Muscle of arm (tissue), 12 donors: ENCODE data around the gene B4GALT5. TPM values are rescaled to one million over a fixed set of nuclear protein-coding genes. Genes with fewer than 3 reads are reported as not detected.

Experiments
- DNase-seq: peaks from one replicate; pipeline ENCODE4 v3.0.0-alpha.2; 2013
- polyA plus RNA-seq, 12 donors: library from polyadenylated mRNA; unstranded; fragments of 120-200 nt; gene quantifications; one replicate each; pipeline ENCODE4 v1.2.1, GENCODE V29; 2013; ENCODE audit not compliant: insufficient read length in 12 of 12

B4GALT5 gene
- polyA plus RNA-seq, 12 donors = 30.5 to 148 (median 36.2) TPM

- no peak for DNase-seq
Measured at GRCh38 chr20:49663112-49663511, 50.6 kb downstream of the B4GALT5 start.

GRCh38 chr20:49661560-49662329, 51.9 kb downstream of the B4GALT5 start:
- no peak for DNase-seq

GRCh38 chr20:49660912-49661311, 52.8 kb downstream of the B4GALT5 start:
- DNase-seq = no peak

GRCh38 chr20:49659056-49659455, 54.6 kb downstream of the B4GALT5 start:
- DNase-seq = no peak

- DNase-seq = no peak
Measured at GRCh38 chr20:49658508-49658907, 55.2 kb downstream of the B4GALT5 start.

- peak; percentile 71 for DNase-seq
Measured at GRCh38 chr20:49657118-49657901, 56.4 kb downstream of the B4GALT5 start.

- no peak for DNase-seq
Measured at GRCh38 chr20:49656304-49656703, 57.4 kb downstream of the B4GALT5 start.

GRCh38 chr20:49653925-49654434, 59.7 kb downstream of the B4GALT5 start:
- DNase-seq = no peak

- DNase-seq = no peak
Measured at GRCh38 chr20:49649672-49650071, 64.0 kb downstream of the B4GALT5 start.

- no peak for DNase-seq
Measured at GRCh38 chr20:49647550-49647949, 66.1 kb downstream of the B4GALT5 start.

- DNase-seq = no peak
Measured at GRCh38 chr20:49646528-49646927, 67.2 kb downstream of the B4GALT5 start.

GRCh38 chr20:49646126-49646525, 67.6 kb downstream of the B4GALT5 start:
- no peak for DNase-seq

GRCh38 chr20:49644980-49645565, 68.6 kb downstream of the B4GALT5 start:
- DNase-seq = no peak

- no peak for DNase-seq
Measured at GRCh38 chr20:49642816-49643215, 70.9 kb downstream of the B4GALT5 start.

- DNase-seq = no peak
Measured at GRCh38 chr20:49641683-49642656, 71.7 kb downstream of the B4GALT5 start.

- no peak for DNase-seq
Measured at GRCh38 chr20:49637046-49637637, 76.5 kb downstream of the B4GALT5 start.

- no peak for DNase-seq
Measured at GRCh38 chr20:49636447-49636846, 77.2 kb downstream of the B4GALT5 start.

GRCh38 chr20:49635866-49636265, 77.8 kb downstream of the B4GALT5 start:
- no peak for DNase-seq

GRCh38 chr20:49635166-49635565, 78.5 kb downstream of the B4GALT5 start:
- no peak for DNase-seq

- DNase-seq = no peak
Measured at GRCh38 chr20:49634116-49634515, 79.6 kb downstream of the B4GALT5 start.

- no peak for DNase-seq
Measured at GRCh38 chr20:49633643-49634042, 80.0 kb downstream of the B4GALT5 start.
